Lower leg skin (tissue), 3 donors: Measurements from ENCODE around the gene HMGN1.

Source experiments
- CTCF ChIP-seq, 3 donors: fragments of 450-650 bp; IDR thresholded peaks; one replicate each; pipeline ENCODE4 v1.5.1; 2016; ENCODE audit warnings: antibody characterized with exemption in 3 of 3, mild to moderate bottlenecking in 3 of 3, moderate library complexity in 2 of 3
- POLR2A ChIP-seq, 2 donors: fragments of 450-650 bp; IDR thresholded peaks; one replicate each; pipeline ENCODE4 v1.6.1; 2016 to 2017; ENCODE audit warnings: antibody characterized with exemption in 2 of 2, mild to moderate bottlenecking in 1 of 2, moderate library complexity in 1 of 2

- TF ChIP-seq POLR2A (IDR thresholded peaks at IDR 0.05): no peak
- TF ChIP-seq CTCF (IDR thresholded peaks at IDR 0.05): no peak
Measured at GRCh38 chr21:39319251-39319756, 29.6 kb downstream of the HMGN1 start.
